ENCODE measurements around the gene FAM217A.

GRCh38 chr6:4107873-4108272, 28.9 kb upstream of the FAM217A start:
- TF ChIP-seq ATF4 (CRISPR knock-in tag; IDR thresholded peaks at IDR 0.05) (no peak), CTCF (CRISPR knock-in tag; IDR thresholded peaks at IDR 0.05) (no peak)

All from HepG2 (cell line).